Measurements from ENCODE around the gene PATZ1. TPM values are rescaled to one million over a fixed set of nuclear protein-coding genes. Genes with fewer than 3 reads are reported as not detected.

Gene PATZ1
- total RNA-seq, 1 experiment from 2014 or later, result 120 TPM

DNA sequence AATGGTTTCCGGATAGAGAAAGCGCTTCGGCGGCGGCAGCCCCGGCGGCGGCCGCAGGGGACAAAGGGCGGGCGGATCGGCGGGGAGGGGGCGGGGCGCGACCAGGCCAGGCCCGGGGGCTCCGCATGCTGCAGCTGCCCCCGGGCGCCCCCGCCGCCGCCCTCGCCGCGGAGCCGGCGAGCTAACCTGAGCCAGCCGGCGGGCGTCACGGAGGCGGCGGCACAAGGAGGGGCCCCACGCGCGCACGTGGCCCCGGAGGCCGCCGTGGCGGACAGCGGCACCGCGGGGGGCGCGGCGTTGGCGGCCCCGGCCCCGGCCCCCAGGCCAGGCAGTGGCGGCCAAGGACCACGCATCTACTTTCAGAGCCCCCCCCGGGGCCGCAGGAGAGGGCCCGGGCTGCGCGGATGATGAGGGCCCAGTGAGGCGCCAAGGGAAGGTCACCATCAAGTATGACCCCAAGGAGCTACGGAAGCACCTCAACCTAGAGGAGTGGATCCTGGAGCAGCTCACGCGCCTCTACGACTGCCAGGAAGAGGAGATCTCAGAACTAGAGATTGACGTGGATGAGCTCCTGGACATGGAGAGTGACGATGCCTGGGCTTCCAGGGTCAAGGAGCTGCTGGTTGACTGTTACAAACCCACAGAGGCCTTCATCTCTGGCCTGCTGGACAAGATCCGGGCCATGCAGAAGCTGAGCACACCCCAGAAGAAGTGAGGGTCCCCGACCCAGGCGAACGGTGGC, 69.5 kb downstream of the PATZ1 start:
- H3K36me3 Mint-ChIP-seq (ENCODE audit: insufficient read depth in 1 of 3, low read depth in 3 of 3), result peaks cover 23 to 72% (median 50%) of the 10 kb centered on the region in 3 experiments
- H3K4me3 Mint-ChIP-seq, result no peak overlapping the region
- H3K79me2 ChIP-seq (ENCODE audit: insufficient read depth, low read length), result no peaks in the 10 kb centered on the region
- no peaks in the 10 kb centered on the region for H3K4me1 ChIP-seq (ENCODE audit: insufficient read depth, low read length)
- H3K27me3 Mint-ChIP-seq (ENCODE audit: low read depth), result no peaks in the 10 kb centered on the region
- H3K79me1 ChIP-seq (ENCODE audit: insufficient read depth, low read depth, low read length, poor library complexity, severe bottlenecking), result no peaks in the 10 kb centered on the region
- H2BK5ac ChIP-seq (ENCODE audit: insufficient read length, low read length), result no peak overlapping the region
- no peaks in the 10 kb centered on the region; a peak in 2 of 4 replicates for H3K4me1 Mint-ChIP-seq
- no peak overlapping the region for H3K27ac ChIP-seq (ENCODE audit: insufficient read length, low read depth, low read length)
- H4K5ac ChIP-seq (ENCODE audit: insufficient read length, low read depth, low read length), result no peak overlapping the region
- H2BK12ac ChIP-seq (ENCODE audit: insufficient read length, low read depth, low read length), result no peak overlapping the region
- H3K4ac ChIP-seq (ENCODE audit: low read depth, low read length), result no peak overlapping the region
- no peak overlapping the region for H3K27ac Mint-ChIP-seq
- no peak overlapping the region for H2AFZ ChIP-seq (ENCODE audit: low read length)
- DNase-seq, result no peak
- no CpG with 5 or more reads among the region's 69 CpGs for WGBS (ENCODE audit: extremely low coverage, insufficient read length, low lambda C conversion rate)
- no peak overlapping the region for H3K4me2 ChIP-seq (ENCODE audit: insufficient read depth, insufficient read length, low read length)
- no peaks in the 10 kb centered on the region for H3K9me3 Mint-ChIP-seq
- no peak overlapping the region for H3K56ac ChIP-seq (ENCODE audit: insufficient read length, low read depth, low read length)
- H2BK120ac ChIP-seq (ENCODE audit: low read depth, low read length, poor library complexity, severe bottlenecking), result no peak overlapping the region
- no peak overlapping the region for H3T11ph ChIP-seq (ENCODE audit: low read length)
- no peak overlapping the region for H2BK20ac ChIP-seq (ENCODE audit: low read depth, low read length, poor library complexity, severe bottlenecking)
- no peak overlapping the region for H3K9ac ChIP-seq (ENCODE audit: extremely low read depth, insufficient read length, low read length)
- no peak overlapping the region for H4K8ac ChIP-seq (replicated peaks; ENCODE audit: insufficient read length, low read depth, low read length)
- H2BK15ac ChIP-seq (ENCODE audit: low read depth, low read length), result no peak overlapping the region
- H3K23ac ChIP-seq (ENCODE audit: insufficient read length, low read depth, low read length), result no peak overlapping the region
- H3K18ac ChIP-seq (ENCODE audit: insufficient read length, low read depth, low read length), result no peak overlapping the region
- no peaks in the 10 kb centered on the region for H3K9me3 ChIP-seq (ENCODE audit: control insufficient read depth, low read depth, low read length)
- H4K91ac ChIP-seq (ENCODE audit: insufficient read length, low read depth, low read length), result no peak overlapping the region
- no peaks in the 10 kb centered on the region for H3K27me3 ChIP-seq (ENCODE audit: insufficient read depth, low read length)
- no peaks in the 10 kb centered on the region for H3K23me2 ChIP-seq (ENCODE audit: insufficient read length, low read depth, low read length, poor library complexity, severe bottlenecking)
- H3K14ac ChIP-seq (ENCODE audit: insufficient read depth, low read length), result no peak overlapping the region
- no peak overlapping the region for H2AK5ac ChIP-seq (ENCODE audit: insufficient read length, low read length)
- no peaks in the 10 kb centered on the region for H4K20me1 ChIP-seq (ENCODE audit: control insufficient read depth, insufficient read depth, insufficient read length)
- TF ChIP-seq, protein P1, sequence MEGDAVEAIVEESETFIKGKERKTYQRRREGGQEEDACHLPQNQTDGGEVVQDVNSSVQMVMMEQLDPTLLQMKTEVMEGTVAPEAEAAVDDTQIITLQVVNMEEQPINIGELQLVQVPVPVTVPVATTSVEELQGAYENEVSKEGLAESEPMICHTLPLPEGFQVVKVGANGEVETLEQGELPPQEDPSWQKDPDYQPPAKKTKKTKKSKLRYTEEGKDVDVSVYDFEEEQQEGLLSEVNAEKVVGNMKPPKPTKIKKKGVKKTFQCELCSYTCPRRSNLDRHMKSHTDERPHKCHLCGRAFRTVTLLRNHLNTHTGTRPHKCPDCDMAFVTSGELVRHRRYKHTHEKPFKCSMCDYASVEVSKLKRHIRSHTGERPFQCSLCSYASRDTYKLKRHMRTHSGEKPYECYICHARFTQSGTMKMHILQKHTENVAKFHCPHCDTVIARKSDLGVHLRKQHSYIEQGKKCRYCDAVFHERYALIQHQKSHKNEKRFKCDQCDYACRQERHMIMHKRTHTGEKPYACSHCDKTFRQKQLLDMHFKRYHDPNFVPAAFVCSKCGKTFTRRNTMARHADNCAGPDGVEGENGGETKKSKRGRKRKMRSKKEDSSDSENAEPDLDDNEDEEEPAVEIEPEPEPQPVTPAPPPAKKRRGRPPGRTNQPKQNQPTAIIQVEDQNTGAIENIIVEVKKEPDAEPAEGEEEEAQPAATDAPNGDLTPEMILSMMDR (conservative IDR thresholded peaks at IDR 0.05), result no peak

Other genes starting within 250 kb of the PATZ1 start
- 18.6 and 20.1 TPM in 2 replicates for gene SELENOM, start 238.8 kb downstream of the PATZ1 start, total RNA-seq (2021)
- gene INPP5J, start 223.4 kb downstream of the PATZ1 start, total RNA-seq (2021), result 4.7 and 4.9 TPM in 2 replicates
- 8.2 and 8.3 TPM in 2 replicates for gene PLA2G3, start 205.8 kb downstream of the PATZ1 start, total RNA-seq (2021)
- gene RNF185, start 186.2 kb downstream of the PATZ1 start, total RNA-seq (2021), result 21.3 and 24.3 TPM in 2 replicates
- gene LIMK2, start 134.0 kb downstream of the PATZ1 start, total RNA-seq (2021), result 50.5 and 51.3 TPM in 2 replicates
- 0.87 and 0.92 TPM in 2 replicates for gene PIK3IP1, start 53.9 kb downstream of the PATZ1 start, total RNA-seq (2021)
- 89.1 and 89.5 TPM in 2 replicates for gene DRG1, start 53.3 kb upstream of the PATZ1 start, total RNA-seq (2021)
- gene EIF4ENIF1, start 143.5 kb upstream of the PATZ1 start, total RNA-seq (2021), result 35.4 and 36.3 TPM in 2 replicates
- gene SFI1, start 150.2 kb upstream of the PATZ1 start, total RNA-seq (2021), result 26.4 and 26.7 TPM in 2 replicates